ENCODE measurements around the gene GSTA2.
A peak's percentile ranks its signal among the peaks of the same experiment; 100 is the strongest.
"Not testable (repeated sequence)": the region's sequence is repeated elsewhere in the genome, so short reads cannot be mapped to it uniquely, and the experiment has no call there.

Gene GSTA2

GRCh38 chr6:52759085-52759484 lies 4.2 kb downstream of the GSTA2 start:
- no peak for DNase-seq

- not testable (repeated sequence) for DNase-seq
Measured at GRCh38 chr6:52757651-52758338, 5.5 kb downstream of the GSTA2 start.

GRCh38 chr6:52754443-52754842 lies 8.8 kb downstream of the GSTA2 start:
- no peak for DNase-seq

GRCh38 chr6:52753137-52753536 lies 10.1 kb downstream of the GSTA2 start:
- DNase-seq = not testable (repeated sequence)

GRCh38 chr6:52752310-52752709 lies 11.0 kb downstream of the GSTA2 start:
- DNase-seq = no peak

- DNase-seq = no peak
Measured at GRCh38 chr6:52749556-52750152, 13.6 kb downstream of the GSTA2 start.

GRCh38 chr6:52747301-52747700 lies 16.0 kb downstream of the GSTA2 start:
- not testable (repeated sequence) for DNase-seq

- DNase-seq = no peak
Measured at GRCh38 chr6:52746213-52746612, 17.1 kb downstream of the GSTA2 start.

- no peak for DNase-seq
Measured at GRCh38 chr6:52745764-52746201, 17.5 kb downstream of the GSTA2 start.

- no peak for DNase-seq
Measured at GRCh38 chr6:52741872-52742271, 21.4 kb downstream of the GSTA2 start.

- DNase-seq = no peak
Measured at GRCh38 chr6:52739627-52740026, 23.6 kb downstream of the GSTA2 start.

GRCh38 chr6:52739134-52739533 lies 24.1 kb downstream of the GSTA2 start:
- no peak for DNase-seq

GRCh38 chr6:52736145-52736544 lies 27.1 kb downstream of the GSTA2 start:
- DNase-seq = no peak

GRCh38 chr6:52735071-52735470 lies 28.2 kb downstream of the GSTA2 start:
- DNase-seq = no peak

GRCh38 chr6:52734072-52734471 lies 29.2 kb downstream of the GSTA2 start:
- no peak for DNase-seq

GRCh38 chr6:52733172-52733571 lies 30.1 kb downstream of the GSTA2 start:
- no peak for DNase-seq

GRCh38 chr6:52731719-52732118 lies 31.6 kb downstream of the GSTA2 start:
- no peak for DNase-seq

GRCh38 chr6:52729576-52729975 lies 33.7 kb downstream of the GSTA2 start:
- no peak for DNase-seq

- no peak for DNase-seq
Measured at GRCh38 chr6:52728394-52728793, 34.9 kb downstream of the GSTA2 start.

- DNase-seq = no peak
Measured at GRCh38 chr6:52727908-52728307, 35.4 kb downstream of the GSTA2 start.

GRCh38 chr6:52726741-52727535 lies 36.3 kb downstream of the GSTA2 start:
- DNase-seq = no peak

GRCh38 chr6:52726193-52726542 lies 37.1 kb downstream of the GSTA2 start:
- DNase-seq = no peak

- DNase-seq = peak; percentile 44
Measured at GRCh38 chr6:52725535-52726192, 37.6 kb downstream of the GSTA2 start.

- DNase-seq = no peak
Measured at GRCh38 chr6:52725143-52725534, 38.1 kb downstream of the GSTA2 start.
